Mucosa of stomach (tissue), 1 donor: ENCODE data around the gene SMIM15.
"Not testable (repeated sequence)": the region's sequence is repeated elsewhere in the genome, so short reads cannot be mapped to it uniquely, and the experiment has no call there.

Source experiments
- H3K27me3 ChIP-seq: one replicate; pipeline ENCODE4 v1.7.0; 2013; ENCODE audit warnings: mild to moderate bottlenecking, low read length; ENCODE audit not compliant: control insufficient read depth, insufficient read depth
- H3K36me3 ChIP-seq: one replicate; pipeline ENCODE4 v1.7.0; 2013; ENCODE audit warnings: low read length; ENCODE audit not compliant: control insufficient read depth, insufficient read depth
- H3K4me1 ChIP-seq: one replicate; pipeline ENCODE4 v1.7.0; 2013; ENCODE audit warnings: mild to moderate bottlenecking, low read length; ENCODE audit not compliant: control insufficient read depth, insufficient read depth
- H3K4me3 ChIP-seq: one replicate; pipeline ENCODE4 v1.7.0; 2013; ENCODE audit warnings: low read length
- H3K9ac ChIP-seq: one replicate; pipeline ENCODE4 v1.7.0; 2013; ENCODE audit warnings: mild to moderate bottlenecking, low read length, moderate library complexity
- H3K9me3 ChIP-seq: one replicate; pipeline ENCODE4 v1.7.0; 2013; ENCODE audit warnings: mild to moderate bottlenecking, low read length, moderate library complexity; ENCODE audit not compliant: control insufficient read depth
- donor health status: Pancreatic carcinoma.

The SMIM15 gene, protein sequence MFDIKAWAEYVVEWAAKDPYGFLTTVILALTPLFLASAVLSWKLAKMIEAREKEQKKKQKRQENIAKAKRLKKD

DNA sequence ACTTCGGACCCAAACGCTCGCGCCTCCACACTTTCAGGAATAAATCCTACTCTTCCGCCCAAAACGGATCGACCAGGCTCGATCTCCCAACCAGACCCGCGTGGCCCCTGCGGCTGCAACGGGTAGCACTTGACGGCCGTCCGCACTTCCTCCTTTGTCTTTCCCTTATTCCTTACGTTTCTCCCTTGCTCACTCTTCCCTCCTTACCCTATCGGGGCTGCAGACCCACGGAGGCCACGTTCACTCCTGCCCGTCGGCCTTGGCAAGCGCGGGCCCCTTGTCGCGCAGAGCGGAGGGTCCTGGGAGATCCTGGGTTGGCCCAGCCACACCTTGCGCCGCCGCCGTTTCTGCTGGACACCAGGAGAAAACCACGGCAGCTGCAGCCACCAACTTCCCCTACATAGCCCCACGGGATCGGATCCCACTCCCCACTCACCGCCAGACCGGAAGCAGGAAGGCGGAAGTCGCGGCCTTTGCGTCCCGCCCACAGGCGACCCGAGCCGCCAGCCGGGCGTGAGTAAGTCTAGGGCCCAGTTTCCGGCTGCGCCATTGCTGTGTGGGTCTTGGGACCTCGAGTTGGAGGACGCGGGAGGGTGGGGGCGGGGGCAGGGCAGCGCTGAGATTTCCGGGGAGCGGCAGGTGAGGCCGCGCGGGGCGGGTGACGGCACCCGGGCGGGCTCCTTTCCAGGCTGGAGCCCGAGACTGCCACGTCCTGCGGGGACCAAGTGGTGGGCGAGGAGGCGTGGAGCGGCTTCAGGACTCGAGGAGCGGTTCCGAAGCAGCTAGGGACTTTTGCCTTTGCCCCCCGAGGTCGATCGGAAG lies at the start of gene SMIM15:
SMIM15 (minus strand) TSS at position 459 of the 822 bp plus-strand sequence. CDS start 2,297 bp downstream, outside the sequence.
- Histone ChIP-seq H3K4me3 (peak within 1 kb of the TSS; percentile 68), H3K36me3 (no peaks in the 10 kb centered on the region), H3K9me3 (no peaks in the 10 kb centered on the region), H3K4me1 (peaks cover 10% of the 10 kb centered on the region), H3K9ac (peak within 1 kb of the TSS; percentile 87), H3K27me3 (no peaks in the 10 kb centered on the region)

DNA sequence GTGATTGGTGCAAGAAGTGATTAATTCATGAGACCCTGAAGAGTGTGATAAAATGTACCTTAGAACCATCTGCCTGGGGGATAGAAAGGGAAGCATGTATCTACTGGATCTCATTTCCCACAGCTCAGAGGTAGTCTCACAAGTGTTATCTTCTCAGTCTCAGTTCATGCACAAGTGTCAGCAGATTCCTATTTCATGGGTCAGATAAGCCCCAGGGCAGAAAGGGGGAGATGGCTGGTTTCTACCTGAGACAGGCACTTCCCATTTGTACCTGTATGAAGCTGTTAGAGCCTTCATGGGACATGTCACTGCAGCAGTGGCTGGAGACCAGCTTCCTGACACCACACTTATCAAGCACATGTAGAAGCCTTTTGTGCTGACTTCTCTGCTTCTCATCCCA lies 45.6 kb upstream of the SMIM15 start:
- no peaks in the 10 kb centered on the region for H3K4me1 ChIP-seq
- H3K9ac ChIP-seq: no peak overlapping the region
- no peaks in the 10 kb centered on the region for H3K36me3 ChIP-seq
- no peak overlapping the region for H3K4me3 ChIP-seq
- H3K27me3 ChIP-seq: no peaks in the 10 kb centered on the region
- no peaks in the 10 kb centered on the region for H3K9me3 ChIP-seq

DNA sequence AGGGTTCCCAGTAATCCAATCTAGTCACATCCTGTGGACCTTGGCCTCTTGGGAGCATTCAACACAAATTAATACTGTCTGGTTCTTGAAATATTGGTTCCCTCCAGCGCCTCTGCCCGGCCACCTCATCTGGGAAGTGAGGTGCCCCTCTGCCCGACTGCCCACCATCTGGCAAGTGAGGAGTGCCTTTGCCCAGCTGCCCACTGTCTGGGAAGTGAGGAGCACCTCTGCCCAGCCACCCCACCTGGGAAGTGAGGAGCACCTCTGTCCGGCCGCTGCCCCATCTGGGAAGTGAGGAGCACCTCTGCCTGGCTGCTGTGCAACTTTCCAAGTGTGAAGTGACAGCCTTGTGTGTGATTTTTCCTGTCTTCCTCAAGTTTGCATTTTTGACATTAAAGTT lies 42.7 kb upstream of the SMIM15 start:
- Histone ChIP-seq H3K9me3 (no peaks in the 10 kb centered on the region), H3K4me1 (no peaks in the 10 kb centered on the region), H3K9ac (no peak overlapping the region), H3K4me3 (no peak overlapping the region), H3K27me3 (no peaks in the 10 kb centered on the region), H3K36me3 (no peaks in the 10 kb centered on the region)

DNA sequence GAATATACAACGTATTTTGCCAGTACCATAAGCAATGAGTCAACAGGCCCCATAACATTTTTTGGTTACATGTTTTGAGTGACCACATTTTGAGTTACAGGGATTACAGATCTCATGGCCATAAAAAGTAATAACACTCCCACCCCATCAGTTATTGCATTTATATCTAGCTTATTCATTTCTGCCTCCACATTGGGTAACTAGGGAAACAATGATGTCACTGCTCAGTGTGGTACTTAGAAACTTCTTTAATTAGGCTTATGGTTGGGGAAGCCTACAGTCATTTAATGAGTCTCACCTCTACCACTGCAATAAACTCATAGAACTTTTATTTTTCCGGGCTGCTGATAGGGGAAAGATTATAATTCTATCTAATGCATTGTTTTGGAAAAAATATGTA lies 39.9 kb upstream of the SMIM15 start:
- no peak overlapping the region for H3K9ac ChIP-seq
- no peaks in the 10 kb centered on the region for H3K27me3 ChIP-seq

DNA sequence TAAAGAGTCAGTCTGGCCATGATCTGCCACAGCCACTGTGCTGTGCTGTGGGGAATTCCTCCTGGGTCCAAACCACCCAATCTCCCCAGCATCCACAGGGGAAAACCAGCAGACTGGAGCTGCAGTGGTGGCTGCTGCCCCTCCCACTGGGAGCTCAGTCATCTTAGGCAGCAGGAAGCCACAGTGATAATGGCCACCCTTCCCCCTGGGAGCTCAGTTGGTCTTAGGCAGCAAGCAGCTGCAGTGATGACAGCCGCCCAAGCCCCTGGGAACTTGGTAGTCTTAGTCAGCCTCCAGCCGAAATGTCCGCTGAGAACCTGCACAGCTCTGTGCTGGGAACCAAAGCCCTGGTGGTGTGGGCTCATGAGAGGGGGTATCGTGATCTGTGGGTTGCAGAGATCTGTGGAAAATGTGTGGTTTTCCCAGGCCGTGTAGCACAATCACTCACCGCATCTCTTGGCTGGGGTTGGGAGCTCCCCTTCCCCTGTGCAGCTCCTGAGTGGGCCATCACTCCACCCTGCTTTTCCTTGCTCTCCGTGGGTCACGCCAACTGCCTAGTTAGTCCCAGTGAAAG lies 38.4 kb upstream of the SMIM15 start:
- no peak overlapping the region for H3K4me3 ChIP-seq
- no peaks in the 10 kb centered on the region for H3K4me1 ChIP-seq
- no peak overlapping the region for H3K9ac ChIP-seq
- H3K27me3 ChIP-seq: no peaks in the 10 kb centered on the region
- H3K36me3 ChIP-seq: no peaks in the 10 kb centered on the region
- no peaks in the 10 kb centered on the region for H3K9me3 ChIP-seq

More for the DNA sequence above, 39.9 kb upstream of the SMIM15 start:
- H3K9me3 ChIP-seq: no peaks in the 10 kb centered on the region
- H3K4me3 ChIP-seq: no peak overlapping the region
- H3K36me3 ChIP-seq: no peaks in the 10 kb centered on the region
- H3K4me1 ChIP-seq: no peaks in the 10 kb centered on the region

DNA sequence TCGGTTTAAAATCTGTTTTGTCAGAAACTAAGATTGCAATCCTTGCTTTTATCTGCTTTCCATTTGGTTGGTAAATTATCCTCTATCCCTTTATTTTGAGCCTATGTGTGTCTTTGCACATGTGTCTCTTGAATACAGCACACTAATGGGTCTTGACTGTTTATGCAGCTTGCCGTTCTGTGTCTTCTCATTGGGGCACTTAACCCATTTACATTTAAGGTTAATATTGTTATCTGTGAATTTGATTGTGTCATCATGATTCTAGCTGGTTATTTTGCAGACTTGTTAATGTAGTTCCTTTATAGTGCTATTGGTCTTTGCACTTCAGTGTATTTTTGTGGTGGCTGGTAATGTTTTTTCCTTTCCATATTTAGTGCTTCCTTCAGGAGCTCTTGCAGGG lies 36.3 kb upstream of the SMIM15 start:
- no peaks in the 10 kb centered on the region for H3K36me3 ChIP-seq
- no peak overlapping the region for H3K4me3 ChIP-seq
- no peak overlapping the region for H3K9ac ChIP-seq
- no peaks in the 10 kb centered on the region for H3K4me1 ChIP-seq
- H3K9me3 ChIP-seq: no peaks in the 10 kb centered on the region
- H3K27me3 ChIP-seq: no peaks in the 10 kb centered on the region

DNA sequence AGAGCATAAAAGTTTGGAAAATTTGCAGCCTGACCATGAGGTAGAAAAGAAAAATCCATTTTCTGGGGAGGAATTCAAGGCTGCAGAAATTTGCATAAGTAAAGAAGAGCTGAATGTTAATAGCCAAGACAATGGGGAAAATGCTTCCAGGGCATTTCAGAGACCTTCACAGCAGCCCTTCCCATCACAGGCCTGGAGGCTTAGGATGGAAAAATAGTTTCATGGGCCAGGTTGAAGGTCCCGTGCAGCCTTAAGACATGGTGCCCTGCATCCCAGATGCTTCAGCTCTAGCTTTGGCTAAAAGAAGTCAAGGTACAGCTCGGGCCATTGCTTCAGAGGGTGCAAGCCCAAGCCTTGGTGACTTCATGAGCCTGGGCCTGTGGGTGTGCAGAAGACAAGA lies 25.6 kb upstream of the SMIM15 start:
- not testable (repeated sequence) for H3K4me1 ChIP-seq, H3K9me3 ChIP-seq, H3K36me3 ChIP-seq, H3K9ac ChIP-seq, H3K4me3 ChIP-seq, H3K27me3 ChIP-seq

DNA sequence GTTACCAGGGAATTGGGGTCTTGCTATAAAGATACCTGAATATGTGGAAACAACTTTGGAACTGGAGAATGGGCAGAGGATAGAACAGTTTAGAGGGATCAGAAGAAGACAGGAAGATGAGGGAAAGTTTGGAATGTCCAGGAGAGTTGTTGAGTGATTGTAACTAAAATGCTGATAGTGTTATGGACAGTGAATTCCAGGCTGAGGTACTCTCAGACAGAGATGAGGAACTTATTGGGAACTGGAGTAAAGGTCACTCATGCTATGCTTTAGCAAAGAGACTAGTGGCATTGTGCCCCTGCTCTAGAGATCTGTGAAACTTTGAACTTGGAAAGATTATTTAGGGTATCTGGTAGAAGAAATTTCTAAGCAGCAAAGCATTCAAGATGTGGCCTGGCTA lies 25.1 kb upstream of the SMIM15 start:
- H3K4me3 ChIP-seq, H3K36me3 ChIP-seq, H3K27me3 ChIP-seq, H3K9ac ChIP-seq, H3K4me1 ChIP-seq, H3K9me3 ChIP-seq: not testable (repeated sequence)

DNA sequence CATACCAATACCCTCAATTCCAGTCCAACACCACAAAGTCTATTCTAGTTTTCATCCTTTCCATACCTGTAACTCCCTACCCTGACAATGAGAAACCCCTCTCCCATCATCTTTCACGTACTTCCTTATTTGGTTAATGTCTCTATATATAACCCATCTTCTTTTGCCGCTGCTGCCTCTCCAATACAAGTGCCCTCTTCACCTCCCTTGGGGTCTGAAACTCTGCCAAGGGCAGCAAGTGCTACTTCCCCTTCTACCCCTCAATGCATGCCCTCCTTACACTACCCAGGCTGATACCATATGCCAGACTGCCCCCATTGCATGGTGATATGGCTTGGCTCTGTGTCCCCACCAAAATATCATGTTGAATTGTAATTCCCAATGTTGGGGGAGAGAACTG lies 24.4 kb upstream of the SMIM15 start:
- H3K9ac ChIP-seq: no peak overlapping the region
- H3K27me3 ChIP-seq: no peaks in the 10 kb centered on the region
- no peaks in the 10 kb centered on the region for H3K4me1 ChIP-seq
- no peaks in the 10 kb centered on the region for H3K9me3 ChIP-seq
- H3K4me3 ChIP-seq: no peak overlapping the region
- no peaks in the 10 kb centered on the region for H3K36me3 ChIP-seq

DNA sequence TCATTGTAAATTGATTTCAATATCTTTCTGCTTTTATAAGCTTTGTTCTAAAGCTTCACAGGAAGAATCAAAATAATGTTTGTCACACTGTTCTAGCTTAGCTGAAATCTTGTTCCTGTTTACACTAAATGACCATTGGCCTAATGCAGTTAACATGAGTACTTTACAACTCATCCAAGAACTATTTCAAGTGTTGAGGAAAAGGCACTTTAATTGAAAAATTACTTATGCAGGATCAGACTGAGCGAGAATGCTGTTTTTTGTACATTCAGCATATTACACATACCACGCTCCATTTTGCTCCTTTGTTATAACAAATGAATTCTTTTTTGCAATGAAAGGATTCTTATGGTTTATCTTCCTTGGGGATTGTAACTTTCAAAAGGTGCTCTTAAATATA lies 22.4 kb upstream of the SMIM15 start:
- Histone ChIP-seq H3K4me1 (peaks cover 6% of the 10 kb centered on the region), H3K9me3 (no peaks in the 10 kb centered on the region), H3K4me3 (no peak overlapping the region), H3K9ac (no peak overlapping the region), H3K27me3 (no peaks in the 10 kb centered on the region), H3K36me3 (no peaks in the 10 kb centered on the region)

DNA sequence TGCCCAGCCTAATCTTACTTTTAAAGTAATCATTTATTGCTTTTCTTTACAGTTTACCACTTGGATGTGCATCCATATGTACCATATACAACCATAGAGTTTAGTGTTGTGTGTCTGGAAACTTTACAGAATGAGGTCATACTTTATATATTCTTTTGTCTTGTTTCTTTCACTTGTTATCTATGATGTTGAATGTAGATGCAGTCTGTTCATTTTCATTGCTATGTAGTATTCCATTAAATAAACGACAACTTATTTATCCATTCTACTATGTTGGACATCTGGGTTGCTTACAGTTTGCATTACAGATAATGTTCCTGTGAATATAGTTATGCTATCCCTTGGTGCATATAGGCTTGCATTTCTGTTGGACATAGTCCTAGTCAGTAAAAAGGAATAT lies 21.3 kb upstream of the SMIM15 start:
- H3K9me3 ChIP-seq: no peaks in the 10 kb centered on the region
- H3K27me3 ChIP-seq: no peaks in the 10 kb centered on the region

DNA sequence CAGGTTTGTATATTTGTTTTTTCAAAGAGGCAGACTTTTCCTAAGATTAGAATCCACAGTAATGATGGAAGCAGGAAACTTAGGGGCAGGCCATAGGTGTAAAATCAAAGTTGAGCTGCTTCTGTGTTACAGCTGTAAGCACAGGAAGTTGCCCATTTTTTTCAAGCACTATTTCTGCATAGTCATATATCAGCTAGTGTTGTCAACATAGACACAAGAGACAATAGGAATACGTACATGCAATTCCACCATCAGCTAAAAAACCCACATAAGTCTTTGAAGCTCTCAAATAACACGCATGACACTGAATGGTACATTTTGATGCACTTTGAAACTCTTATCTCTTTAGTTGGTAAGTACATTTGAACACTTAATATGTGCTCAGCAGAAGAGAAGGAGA lies 20.2 kb upstream of the SMIM15 start:
- Histone ChIP-seq H3K9me3 (no peaks in the 10 kb centered on the region), H3K9ac (no peak overlapping the region), H3K27me3 (no peaks in the 10 kb centered on the region), H3K4me1 (peaks cover 6% of the 10 kb centered on the region), H3K4me3 (no peak overlapping the region), H3K36me3 (no peaks in the 10 kb centered on the region)

More for the DNA sequence above, 21.3 kb upstream of the SMIM15 start:
- H3K9ac ChIP-seq: no peak overlapping the region
- H3K4me1 ChIP-seq: peaks cover 6% of the 10 kb centered on the region
- H3K36me3 ChIP-seq: no peaks in the 10 kb centered on the region
- H3K4me3 ChIP-seq: no peak overlapping the region
